Measurements from ENCODE around the gene KRTAP5-5.

The KRTAP5-5 gene

DNA sequence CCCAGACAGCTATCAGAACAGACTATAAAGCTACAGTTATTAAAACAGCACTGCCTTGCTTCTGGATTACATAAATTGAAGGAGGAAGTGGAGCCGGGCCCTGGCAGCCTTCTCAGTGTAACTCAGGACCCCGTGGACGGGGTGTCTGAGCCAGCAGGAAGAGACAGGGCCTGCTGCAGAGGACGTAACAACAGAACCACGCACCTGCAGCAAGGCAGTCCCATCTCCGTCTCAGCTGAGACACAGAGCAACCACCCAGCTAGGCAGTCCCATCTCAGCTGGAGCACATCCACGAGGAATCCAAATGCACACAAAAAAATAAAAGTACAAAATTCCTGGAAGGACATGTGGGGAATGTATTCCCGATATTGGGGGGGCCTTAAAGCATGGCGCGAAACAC, 50.3 kb downstream of the KRTAP5-5 start:
- DNase-seq (ENCODE audit: low spot score) = no peak
